Measurements from ENCODE around the gene OR2D3.

OR2D3 gene

DNA sequence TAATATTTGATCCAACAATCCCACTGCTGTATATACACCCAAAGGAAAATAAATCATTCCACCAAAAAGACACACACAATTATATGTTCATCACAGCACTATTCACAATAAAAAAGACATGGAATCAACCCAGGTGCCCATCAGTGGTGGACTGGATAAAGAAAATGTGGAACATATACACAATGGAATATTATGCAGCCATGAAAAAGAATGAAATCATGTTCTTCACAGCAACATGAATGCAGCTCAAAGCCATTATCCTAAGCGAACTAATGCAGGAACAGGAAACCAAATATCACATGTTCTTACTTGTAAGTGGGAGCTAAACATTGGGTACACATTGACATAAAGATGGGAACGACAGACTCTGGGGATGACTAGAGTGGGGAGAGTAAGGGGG lies 1.1 kb upstream of the OR2D3 start:
- TF ChIP-seq GATA2 (IDR thresholded peaks at IDR 0.05; ENCODE audit: low read depth, low read length) (no peak), GATA3 (IDR thresholded peaks at IDR 0.05; ENCODE audit: low read depth, low read length) (no peak)

DNA sequence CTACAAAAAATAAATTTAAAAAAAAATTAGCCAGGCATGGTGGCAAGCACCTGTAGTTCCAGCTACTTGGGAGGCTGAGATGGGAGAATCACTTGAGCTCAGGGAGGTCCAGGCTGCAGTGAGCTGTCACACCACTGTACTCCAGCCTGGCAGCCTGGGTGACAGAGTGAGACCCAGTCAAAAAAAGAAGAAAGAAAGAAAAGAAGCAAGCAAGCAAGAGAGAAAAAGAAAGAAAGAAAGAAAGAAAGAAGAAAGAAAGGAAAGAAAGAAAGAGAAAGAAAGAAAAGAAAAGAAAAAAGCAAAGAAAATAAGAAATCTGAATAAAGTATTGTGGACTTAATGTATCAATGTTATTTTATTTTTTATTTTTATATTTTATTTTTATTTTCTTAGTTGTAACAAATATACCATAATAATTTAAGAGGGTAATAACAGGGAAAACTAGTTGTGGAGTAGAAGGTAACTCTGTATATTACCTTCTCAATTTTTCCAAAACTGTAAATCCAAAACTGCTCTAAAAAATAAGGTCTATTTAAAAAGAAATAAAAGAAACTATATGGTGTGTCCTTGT lies 4.3 kb downstream of the OR2D3 start:
- TF ChIP-seq GATA3 (IDR thresholded peaks at IDR 0.05; ENCODE audit: low read depth, low read length) (no peak), GATA2 (IDR thresholded peaks at IDR 0.05; ENCODE audit: low read depth, low read length) (no peak)

DNA sequence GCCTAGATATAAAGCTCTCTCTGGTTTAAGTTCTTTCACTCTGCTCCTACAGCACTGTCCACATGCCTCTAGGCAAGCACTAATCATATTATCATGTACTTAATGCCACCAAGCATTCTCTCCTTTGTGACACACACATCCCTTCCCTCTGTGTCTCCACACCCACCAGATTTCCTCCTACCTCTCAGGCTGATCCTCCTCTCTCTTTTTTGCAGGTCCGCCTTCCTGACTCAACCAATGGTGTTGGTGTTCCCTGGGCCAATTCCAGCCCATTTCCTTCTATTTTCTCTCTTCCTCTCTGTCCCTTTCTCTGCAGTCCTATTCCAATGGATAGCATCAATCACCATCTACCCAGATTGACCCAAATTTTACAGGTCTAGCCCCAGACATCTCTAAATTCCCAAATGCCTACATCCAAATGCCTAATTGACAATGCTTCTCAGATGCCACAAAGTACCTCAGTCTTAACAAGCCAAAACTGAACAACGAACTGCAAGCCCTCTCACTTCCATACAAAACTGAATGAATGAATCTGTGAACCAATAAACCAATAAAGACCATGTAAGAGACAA lies 4.9 kb downstream of the OR2D3 start:
- TF ChIP-seq GATA3 (IDR thresholded peaks at IDR 0.05; ENCODE audit: low read depth, low read length): no peak

DNA sequence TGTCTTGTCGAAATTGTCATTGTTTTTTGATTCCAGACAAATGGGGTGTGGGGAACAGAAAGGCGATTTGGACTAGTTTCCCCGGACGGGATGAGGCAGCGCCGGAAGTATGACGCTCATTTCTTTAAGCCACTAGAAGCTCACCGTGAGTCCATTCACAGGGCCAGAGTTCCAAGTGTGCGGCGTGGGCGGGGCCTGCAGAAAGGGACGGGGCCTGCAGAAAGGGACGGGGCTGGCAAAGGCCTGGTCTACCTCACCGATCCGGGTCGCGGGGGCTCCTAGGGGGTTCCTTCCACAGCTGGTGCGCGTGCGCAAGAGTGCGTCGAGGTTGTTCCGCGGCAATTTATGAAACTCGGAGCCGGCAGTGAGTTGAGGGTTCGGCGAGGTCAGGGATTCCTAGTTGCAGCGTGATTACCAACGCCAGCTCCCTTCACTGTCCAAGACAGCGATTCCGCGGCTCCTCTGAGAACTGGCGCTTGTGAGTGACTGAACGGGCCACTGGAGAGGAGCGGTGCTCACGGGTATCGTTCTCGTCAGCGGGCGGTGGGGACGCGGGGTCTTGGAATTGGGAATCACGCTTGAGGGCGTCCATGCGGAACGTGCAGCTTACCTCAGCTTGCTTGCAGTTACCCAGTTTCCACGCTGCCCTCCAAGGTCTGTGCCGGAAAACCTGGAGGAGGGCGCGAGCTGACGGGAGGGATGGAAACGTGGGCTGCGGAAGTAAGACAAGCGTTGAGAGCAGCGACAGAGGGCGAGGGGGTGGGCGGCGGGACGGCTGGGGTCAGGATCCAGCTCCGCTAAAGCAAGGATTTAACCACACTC lies 5.6 kb downstream of the OR2D3 start, which contains the start of gene ZNF215:
ZNF215 (plus strand) TSS at position 219 of the 822 bp plus-strand sequence. CDS start 5,847 bp downstream, outside the sequence.
- TF ChIP-seq GATA3 (IDR thresholded peaks at IDR 0.05; ENCODE audit: low read depth, low read length) (no peak), GATA2 (IDR thresholded peaks at IDR 0.05; ENCODE audit: low read depth, low read length) (no peak)

DNA sequence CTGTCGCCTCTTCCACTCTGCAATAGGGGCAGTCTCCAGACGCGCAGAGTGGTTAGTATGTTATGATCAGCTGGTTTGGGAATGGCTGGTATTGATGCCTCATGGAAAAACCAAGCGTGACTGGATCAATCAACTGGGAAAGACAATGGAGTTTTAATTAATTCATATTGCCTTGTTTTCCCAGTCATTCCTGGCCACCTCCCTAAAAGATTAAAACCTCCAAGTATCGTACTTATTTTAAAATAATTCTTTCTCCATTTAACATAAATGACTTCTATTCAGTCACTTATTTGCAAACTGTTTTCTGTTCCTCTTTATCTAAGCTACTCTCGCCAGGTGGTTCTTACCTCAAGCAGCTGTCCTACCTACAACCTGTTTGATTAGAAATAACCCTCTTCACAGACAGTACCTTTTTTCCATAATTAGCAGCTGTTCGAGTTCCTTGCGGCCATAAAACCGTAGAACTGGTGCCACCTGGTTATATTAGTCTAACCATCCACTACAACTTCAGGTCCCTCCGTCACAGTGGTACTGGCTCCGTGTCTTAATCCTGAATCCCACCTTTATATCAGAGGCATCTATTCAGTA lies 6.3 kb downstream of the OR2D3 start:
- TF ChIP-seq GATA2 (IDR thresholded peaks at IDR 0.05; ENCODE audit: low read depth, low read length) (no peak), GATA3 (IDR thresholded peaks at IDR 0.05; ENCODE audit: low read depth, low read length) (no peak)

DNA sequence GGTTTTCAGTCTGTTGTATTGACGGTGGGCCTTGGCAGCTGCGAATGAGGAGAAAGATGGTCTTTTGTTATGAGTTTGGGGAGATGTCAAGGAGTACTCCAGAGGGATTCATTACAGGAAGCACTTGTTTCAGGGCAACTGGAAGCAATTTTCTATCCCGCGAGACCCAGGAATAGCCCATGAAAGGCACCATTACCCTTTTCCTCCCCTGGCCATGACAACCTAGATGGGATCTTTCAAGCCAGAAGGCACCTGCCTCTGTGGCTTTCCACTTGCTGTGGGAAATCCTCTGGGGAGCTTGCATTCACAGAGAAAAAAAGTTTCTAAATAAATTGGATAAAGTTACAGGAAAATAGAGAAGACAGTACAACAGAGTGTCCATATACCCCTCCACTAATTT lies 8.1 kb downstream of the OR2D3 start:
- TF ChIP-seq GATA3 (IDR thresholded peaks at IDR 0.05; ENCODE audit: low read depth, low read length) (no peak), GATA2 (IDR thresholded peaks at IDR 0.05; ENCODE audit: low read depth, low read length) (no peak)

DNA sequence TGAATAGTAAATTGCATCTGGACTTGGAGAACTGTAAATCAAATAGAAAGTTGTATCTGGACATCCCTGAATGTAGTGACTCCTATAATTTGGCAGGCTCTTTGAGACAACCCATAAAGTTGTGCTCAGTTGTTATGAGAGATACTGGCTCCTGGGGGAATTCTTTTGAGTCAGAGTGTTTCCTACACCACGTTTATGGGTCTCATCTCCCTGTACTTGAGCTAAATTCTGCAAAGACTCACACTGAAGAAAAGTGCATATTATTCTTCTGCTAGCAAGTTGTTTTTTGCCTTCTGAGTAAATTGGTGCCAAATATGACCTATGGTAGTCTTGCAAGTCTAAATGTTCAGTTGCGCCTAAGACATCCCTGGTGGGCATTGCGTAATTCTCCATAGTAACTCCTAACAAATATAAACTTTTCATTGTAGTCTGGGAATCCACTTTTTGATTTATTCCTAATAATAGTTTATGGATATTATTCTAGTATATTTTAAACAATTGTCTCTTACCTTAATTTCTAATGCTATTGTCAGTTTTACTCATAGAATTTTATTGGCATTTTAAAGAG lies 10.4 kb downstream of the OR2D3 start:
- TF ChIP-seq GATA2 (IDR thresholded peaks at IDR 0.05; ENCODE audit: low read depth, low read length) (no peak), GATA3 (IDR thresholded peaks at IDR 0.05; ENCODE audit: low read depth, low read length) (no peak)

DNA sequence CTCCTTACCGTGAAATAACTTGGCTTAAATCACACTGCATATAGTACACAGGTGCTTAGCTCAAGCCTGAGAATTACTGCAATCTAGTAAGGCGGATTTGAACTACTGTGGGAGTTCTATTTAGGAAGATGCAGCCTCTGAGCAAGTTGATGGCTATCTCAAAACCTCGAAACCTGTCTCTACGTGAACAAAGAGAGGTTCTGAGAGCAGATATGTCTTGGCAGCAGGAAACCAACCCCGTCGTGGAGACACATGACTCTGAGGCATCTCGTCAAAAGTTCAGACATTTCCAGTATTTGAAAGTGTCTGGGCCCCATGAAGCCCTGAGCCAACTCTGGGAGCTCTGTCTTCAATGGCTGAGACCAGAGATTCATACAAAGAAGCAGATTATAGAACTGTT lies 11.3 kb downstream of the OR2D3 start:
- no peak for TF ChIP-seq GATA2 (IDR thresholded peaks at IDR 0.05; ENCODE audit: low read depth, low read length)
- no peak for TF ChIP-seq GATA3 (IDR thresholded peaks at IDR 0.05; ENCODE audit: low read depth, low read length)

DNA sequence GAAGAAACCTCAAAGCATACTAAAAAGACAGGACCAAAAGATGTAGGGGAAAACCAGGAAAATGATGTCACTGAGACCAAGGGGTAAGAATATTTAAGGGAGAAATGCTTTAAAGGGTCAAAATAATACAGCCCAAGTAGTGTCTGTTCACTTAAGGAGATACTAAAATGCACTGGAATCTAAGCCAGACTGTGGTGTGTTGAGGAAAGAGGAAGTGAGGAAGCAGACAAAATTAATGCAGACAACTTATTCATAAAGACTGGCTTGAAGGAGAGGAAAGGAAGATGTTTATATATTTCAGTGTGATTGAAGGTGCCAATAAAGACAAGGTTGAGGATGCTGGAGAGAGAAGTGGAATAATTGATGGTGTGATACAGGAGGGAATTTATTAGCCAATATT lies 21.2 kb downstream of the OR2D3 start:
- TF ChIP-seq GATA3 (IDR thresholded peaks at IDR 0.05; ENCODE audit: low read depth, low read length) (no peak), GATA2 (IDR thresholded peaks at IDR 0.05; ENCODE audit: low read depth, low read length) (no peak)

DNA sequence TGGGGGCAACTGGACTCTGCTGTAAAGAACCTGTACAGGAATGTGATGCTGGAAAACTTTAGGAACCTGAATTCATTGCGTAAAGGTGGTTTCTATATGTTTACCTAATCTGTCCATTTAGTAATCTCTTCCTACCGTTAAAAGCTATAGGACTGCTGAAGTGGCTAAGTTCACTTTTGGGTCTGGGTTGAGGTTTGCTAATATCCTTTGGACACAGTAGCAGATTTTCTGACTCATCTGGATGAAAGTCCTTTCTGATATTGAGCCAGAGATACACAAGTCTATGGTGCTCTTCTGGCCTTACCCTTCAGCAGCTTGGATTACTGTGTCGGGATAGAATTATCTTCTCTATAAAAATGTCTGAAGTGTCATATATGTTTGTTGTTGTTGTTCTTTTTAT lies 22.3 kb downstream of the OR2D3 start:
- TF ChIP-seq GATA2 (IDR thresholded peaks at IDR 0.05; ENCODE audit: low read depth, low read length) (no peak), GATA3 (IDR thresholded peaks at IDR 0.05; ENCODE audit: low read depth, low read length) (no peak)

DNA sequence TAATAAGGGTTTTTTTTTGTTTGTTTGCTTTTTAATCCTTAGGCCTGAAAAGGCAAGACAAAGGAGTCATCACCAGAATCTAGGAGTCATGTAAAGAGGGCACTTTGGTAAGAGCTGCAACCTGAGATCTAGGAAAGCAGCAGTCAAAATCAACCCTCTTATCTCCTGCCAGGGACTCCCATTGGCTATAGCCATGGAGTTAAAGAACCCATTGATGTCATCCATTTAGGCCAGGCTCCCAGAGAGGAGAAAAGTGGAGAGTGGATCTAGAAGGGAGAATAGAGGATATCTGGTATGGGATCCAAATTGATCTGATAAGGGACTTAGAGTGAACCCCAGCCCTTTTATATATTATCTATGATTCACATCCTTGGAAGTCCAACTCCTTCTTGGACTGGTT lies 41.3 kb downstream of the OR2D3 start:
- TF ChIP-seq GATA3 (IDR thresholded peaks at IDR 0.05; ENCODE audit: low read depth, low read length) (no peak), GATA2 (IDR thresholded peaks at IDR 0.05; ENCODE audit: low read depth, low read length) (no peak)

DNA sequence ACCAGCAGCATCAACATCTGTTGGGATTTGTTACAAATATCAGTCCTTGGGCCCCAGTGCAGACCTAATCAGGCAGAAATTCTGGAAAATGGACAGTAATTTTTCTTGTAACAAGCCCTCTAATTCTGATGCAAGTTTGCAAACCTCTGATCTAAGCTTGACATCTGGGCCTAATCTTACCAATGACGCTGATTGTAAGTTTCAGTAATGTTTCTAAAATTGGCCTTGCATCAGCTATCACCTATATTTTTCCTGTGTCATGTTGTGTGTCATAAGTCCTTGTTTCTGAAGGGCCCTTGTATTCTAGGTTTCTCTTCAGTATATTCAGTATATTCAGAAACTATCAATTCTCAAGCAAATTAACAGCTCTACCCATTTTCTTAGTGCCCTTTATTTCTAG lies 41.9 kb downstream of the OR2D3 start:
- no peak for TF ChIP-seq GATA2 (IDR thresholded peaks at IDR 0.05; ENCODE audit: low read depth, low read length)
- TF ChIP-seq GATA3 (IDR thresholded peaks at IDR 0.05; ENCODE audit: low read depth, low read length): no peak

DNA sequence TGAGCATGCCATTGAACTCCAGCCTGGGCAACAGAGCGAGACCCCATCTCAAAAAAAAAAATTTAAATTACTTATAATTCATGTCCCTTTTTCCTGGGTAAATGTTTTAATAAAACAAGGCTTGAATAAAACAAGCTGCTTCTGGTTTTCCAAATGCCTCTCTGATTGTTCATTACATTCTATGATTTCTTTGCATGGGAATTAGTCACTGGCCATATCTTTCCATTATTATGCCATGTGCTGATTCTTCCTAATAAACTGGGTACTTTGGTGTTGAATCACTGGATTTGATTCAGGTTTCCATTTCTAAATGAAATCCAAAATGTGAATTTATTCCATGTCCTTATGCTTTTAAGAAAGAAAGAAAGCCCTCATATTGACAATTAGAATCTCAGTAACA lies 48.0 kb downstream of the OR2D3 start:
- TF ChIP-seq GATA3 (IDR thresholded peaks at IDR 0.05; ENCODE audit: low read depth, low read length) (no peak), GATA2 (IDR thresholded peaks at IDR 0.05; ENCODE audit: low read depth, low read length) (no peak)

All from SH-SY5Y (cell line).